GM19238 (cell line): ENCODE results near the gene FRAS1.

Experiments
- DNase-seq: peaks from one replicate; pipeline ENCODE4 v3.0.0; 2011; ENCODE audit warnings: low spot score; ENCODE audit not compliant: insufficient read length

The FRAS1 gene

GRCh38 chr4:78568640-78569305, 511.6 kb downstream of the FRAS1 start:
- DNase-seq = no peak

GRCh38 chr4:78569306-78569821, 512.2 kb downstream of the FRAS1 start:
- DNase-seq = no peak

GRCh38 chr4:78570117-78570516, 513.0 kb downstream of the FRAS1 start:
- DNase-seq = no peak

GRCh38 chr4:78571804-78572203, 514.7 kb downstream of the FRAS1 start:
- DNase-seq = no peak

- DNase-seq = no peak
These were observed 521.7 kb downstream of the FRAS1 start for GRCh38 chr4:78578674-78579425.

GRCh38 chr4:78581618-78582017, 524.5 kb downstream of the FRAS1 start:
- no peak for DNase-seq

GRCh38 chr4:78584863-78585547, 527.9 kb downstream of the FRAS1 start:
- no peak for DNase-seq

- DNase-seq = no peak
These were observed 528.5 kb downstream of the FRAS1 start for GRCh38 chr4:78585633-78586032.

GRCh38 chr4:78588894-78589545, 531.9 kb downstream of the FRAS1 start:
- DNase-seq = no peak

- DNase-seq = no peak
These were observed 534.3 kb downstream of the FRAS1 start for GRCh38 chr4:78591404-78591803.

- DNase-seq = no peak
These were observed 535.1 kb downstream of the FRAS1 start for GRCh38 chr4:78592088-78592783.
